Bone marrow (tissue), 2 donors: Measurements from ENCODE around the gene CHMP6.

Experiments used
- DNase-seq, 2 donors: peaks; one replicate each; lab custom pipeline; 2025; lab: John Stamatoyannopoulos, UW

Gene CHMP6

DNA sequence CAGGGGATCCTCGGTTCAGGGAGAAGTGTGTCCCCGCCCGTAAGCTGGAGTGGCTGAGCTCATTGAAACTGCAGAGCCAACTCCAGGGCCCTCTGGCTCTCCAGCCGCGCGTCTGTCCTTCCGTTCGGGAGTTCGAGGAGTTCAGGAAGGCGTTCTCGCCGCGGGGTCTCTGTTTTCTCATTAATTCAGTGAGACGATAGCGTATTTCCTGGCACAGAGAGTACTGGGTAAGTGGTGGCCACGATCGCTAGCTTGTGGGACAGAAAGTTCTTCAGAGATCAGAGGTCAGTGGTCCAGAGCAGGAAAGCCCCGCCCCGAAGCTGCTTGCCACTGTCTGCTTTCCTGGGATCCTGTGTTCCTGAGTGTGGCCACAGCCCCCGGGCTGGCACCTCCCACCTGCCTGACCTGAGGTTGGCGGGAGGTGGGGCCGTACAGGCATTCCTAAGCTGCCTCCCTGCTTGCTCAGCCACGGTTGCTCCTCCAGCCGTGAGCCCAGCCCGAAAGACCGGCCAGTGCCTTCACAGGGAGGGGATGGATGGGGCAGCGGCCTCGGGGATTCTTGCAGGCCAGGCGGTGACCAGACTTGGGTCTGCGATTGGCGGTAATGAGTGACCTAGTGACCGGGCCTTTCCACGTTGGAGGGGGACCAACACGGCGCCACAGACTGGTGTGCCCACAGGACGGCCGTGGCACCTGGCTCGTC is 52.2 kb downstream of the CHMP6 start:
- DNase-seq: no peak

DNA sequence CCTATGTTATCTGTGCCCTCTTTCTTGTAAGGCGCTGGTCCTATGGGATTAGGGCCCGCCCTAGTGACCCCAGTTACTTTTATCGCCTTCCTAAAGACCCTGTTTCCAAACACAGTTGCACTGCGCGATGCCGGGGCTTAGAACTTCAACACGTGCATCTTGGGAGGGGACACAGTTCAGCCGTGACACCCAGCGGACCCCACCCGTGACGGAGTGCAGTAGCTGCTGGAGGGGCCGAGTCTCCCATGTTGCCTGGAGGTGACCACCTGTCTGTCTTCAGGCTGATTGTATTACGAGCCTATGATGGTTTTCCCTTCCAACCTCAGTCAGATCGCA is 52.8 kb downstream of the CHMP6 start:
- DNase-seq: no peak

DNA sequence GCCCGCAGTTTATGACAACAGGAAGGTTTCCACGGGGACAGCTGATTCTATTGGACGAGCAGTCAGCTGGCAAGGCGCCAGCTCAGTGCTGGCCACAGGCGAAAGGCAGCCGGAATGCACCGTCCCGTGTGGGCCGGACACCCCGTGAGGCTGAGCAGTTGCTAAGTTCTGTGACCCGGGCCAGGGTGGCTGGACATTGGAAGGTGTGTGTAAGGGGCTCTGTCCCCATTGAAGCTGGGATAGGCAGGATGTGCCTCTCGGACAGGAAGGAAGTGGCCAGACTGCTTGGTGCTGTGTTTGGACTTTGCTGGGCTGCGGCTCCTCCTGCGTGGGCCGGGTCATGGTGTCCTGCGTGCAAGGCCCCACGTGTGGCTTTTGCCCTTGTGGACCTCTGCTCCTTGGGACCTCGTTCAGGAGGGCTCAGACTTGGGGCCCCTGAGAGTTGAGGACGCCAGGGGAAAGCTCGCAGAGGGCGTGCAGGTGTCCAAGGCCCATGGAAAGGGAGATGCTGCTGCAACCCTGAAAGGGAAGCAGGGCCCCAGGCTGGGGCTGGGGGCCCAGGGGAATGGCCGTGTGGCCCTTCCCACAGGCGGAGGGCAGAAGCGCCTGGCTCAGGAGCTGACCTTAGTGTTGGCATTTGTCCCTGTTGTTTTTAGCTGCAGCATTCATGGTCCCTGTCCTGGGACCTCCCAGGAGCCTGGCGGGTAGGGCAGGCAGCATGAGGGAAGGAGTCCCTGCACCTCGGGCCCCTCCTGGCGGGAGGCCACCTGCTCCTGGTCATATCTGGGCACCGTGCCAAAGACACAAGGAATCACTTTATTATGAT is 53.3 kb downstream of the CHMP6 start:
- no peak for DNase-seq

DNA sequence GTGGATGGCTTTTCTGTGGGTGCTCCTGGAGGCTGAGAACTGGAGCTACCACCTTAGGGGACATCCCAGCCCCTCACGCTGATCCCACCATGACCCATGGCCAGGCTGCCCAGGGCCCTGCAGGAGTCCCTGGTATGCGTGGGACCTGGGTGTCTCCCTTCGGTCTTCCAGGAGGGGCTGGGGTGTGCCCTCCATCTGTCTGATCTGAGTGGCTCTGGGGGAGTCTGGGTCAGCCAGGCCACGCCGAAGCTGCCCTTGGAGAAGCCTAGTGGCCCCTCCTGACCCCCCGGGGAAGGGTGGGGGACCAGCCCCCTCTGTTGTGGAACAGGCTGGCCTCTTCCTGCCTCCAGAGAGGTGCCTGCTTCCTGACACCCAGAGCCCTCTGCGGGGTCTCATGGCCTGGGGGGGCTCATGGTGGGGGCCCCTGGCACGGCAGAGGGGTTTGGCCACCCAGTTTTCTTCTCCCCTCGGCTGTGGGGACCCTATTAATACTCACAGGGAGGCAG is 54.0 kb downstream of the CHMP6 start:
- DNase-seq: no peak

DNA sequence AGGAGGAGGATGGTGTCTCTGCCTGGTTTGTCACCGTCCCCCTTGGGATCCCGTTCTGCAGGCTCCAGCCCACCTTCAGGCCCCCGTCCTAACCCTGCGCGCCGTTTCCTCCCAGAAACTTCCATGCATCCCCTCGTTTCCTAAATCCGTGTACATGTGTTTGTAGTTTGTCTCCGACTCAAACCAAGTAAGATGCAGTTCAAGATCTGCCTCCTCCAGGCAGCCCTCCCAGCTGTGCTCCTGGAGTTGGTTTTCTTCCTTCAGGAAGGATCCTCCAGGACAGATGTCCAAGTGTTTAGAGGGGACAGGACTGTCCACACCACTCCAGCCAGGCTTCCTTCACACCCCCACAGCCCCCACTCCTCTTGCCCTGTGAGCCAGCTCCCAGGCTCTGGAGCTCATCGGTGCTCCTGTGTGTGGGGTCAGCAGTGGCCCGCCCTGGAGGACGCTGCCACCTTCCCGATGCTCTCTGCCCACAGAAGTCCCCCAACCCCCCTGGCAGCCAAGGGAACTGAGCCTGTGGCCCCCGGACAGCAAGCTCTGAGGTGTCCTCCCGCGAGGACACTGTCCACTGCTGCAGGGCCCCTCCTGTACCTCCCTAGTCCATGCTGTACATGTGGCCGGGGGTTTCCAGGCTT is 54.6 kb downstream of the CHMP6 start:
- no peak for DNase-seq

DNA sequence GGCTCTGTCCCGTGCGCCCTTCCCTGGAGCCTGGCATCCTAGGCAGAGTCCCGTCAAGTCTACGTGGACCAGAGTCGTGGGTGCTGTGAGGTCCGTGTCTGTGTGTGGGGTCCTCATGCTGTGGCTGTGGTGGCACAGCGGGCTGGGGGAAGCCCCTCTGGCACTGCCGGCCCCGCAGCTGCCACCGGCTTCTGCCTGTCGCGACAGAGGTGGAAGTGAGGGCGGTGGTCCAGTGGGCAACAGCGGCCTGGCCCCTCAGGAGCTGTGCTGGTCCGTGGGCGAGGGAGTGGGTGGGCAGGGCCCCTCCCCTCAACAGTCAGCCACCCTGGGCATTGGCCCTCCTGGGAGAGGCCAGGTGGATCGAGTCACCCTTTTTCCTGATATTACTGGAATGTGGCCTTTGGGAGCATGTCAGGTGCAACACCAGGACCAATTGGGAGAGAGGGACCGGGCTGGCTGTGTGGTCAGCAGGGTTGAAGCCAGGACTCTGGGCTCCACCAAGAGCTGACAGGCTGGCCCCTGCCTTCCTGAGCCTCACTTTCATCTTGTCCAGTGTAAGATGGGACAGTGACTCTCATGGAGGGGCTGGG is 55.2 kb downstream of the CHMP6 start:
- no peak for DNase-seq

DNA sequence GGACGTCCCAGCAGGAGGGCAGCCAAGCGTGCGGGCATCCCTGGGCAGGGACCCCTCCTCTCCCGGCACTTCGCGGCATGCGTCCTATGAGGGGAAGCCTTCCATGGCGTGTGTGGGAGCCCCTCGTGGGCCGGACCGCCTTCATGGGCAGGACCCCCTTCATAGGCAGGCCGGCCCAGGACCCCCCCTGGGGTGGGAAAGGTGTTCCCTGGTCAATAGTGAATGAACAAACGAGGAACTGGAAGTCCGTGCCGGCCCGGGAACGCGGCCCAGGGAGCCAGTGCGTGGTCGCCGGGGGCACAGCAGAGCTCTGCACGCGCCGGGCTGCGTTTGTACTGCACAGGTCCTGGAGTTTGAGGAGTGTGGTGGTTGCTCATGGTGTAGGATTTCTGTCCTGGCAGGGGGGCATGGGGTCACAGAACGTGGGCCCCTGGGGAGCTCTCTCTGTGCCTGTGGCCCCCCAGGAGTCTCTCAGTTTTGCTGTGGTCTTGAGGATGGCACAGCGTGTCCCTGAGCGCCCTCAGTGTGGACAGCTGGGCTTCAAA is 57.3 kb downstream of the CHMP6 start:
- DNase-seq: no peak

DNA sequence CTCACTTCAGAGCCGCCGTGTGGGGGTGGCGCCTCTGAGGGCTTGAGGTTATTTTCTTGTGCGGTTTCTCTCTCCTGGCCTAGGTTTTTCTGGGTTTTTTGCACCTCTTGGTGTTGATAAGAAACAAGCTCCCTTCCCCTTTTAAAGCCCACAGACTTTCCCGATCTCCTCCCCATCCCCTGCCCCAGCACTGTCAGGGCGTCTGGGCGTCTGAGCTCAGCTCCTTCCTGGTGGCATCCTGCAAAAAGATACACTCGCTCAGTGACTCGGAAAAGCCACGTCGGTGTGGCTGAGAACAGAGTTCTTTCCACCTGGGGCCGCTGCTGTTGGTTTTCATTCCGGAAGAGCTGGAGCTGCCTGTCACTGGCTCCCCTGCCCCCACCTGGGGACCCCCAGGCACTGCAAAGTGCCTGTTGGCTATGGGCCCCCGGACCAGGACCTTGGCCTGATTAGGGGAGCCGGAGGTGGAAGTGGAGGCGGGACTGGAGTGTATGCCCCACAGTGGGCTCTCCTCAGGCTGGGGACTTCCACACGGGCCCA is 57.8 kb downstream of the CHMP6 start:
- no peak for DNase-seq
